Measurements from ENCODE around the gene NMRK1. TPM values are rescaled to one million over a fixed set of nuclear protein-coding genes. Genes with fewer than 3 reads are reported as not detected.

NMRK1 gene
- total and polyA plus RNA-seq, 2 donors (not counting 3 experiments of a cell fraction or from before 2014, with no cell fraction given): 24.3 to 32.6 TPM

- no peak overlapping the region for H3K9ac ChIP-seq (replicated peaks; ENCODE audit: extremely low read depth, insufficient read depth, low read length)
- no peak overlapping the region for H3K4me3 ChIP-seq (replicated peaks in 1 of 3; ENCODE audit: insufficient read depth in 1 of 3, low read depth in 1 of 3, low read length in 3 of 3)
- H3K4me1 ChIP-seq (ENCODE audit: control insufficient read depth, extremely low read depth, insufficient read depth, low read length): peaks cover 4% of the 10 kb centered on the region
- ChIA-PET CTCF (interaction anchor here (0.6 kb wide), 1 partner anchor 310 kb away, joined by 3 read pairs; no protein-coding TSS in a partner anchor), POLR2A (no interaction called here)
- no peaks in the 10 kb centered on the region for H3K9me3 ChIP-seq (replicated peaks; ENCODE audit: control insufficient read depth, insufficient read depth, low read length)
- intact Hi-C loops (cut with micrococcal nuclease): no loop called here
- H3K36me3 ChIP-seq (ENCODE audit: control insufficient read depth in 2 of 2, extremely low read depth in 1 of 2, insufficient read depth in 2 of 2, low read length in 2 of 2): peaks cover 0 to 14% of the 10 kb centered on the region in 2 experiments
- H2AFZ ChIP-seq (ENCODE audit: low read depth, low read length): no peak overlapping the region
- peak; percentile 54 for FAIRE-seq
- dilution Hi-C loops (cut with MboI; ENCODE audit: extremely low pct_ligation_motif_present, low sequenced_read_pairs): no loop called here
- H3K27me3 ChIP-seq (ENCODE audit: control insufficient read depth in 2 of 2, insufficient read depth in 2 of 2, low read length in 2 of 2): no peaks in the 10 kb centered on the region
- no peak overlapping the region for H3K27ac ChIP-seq (ENCODE audit: insufficient read depth, low read depth, low read length)
- H3K4me2 ChIP-seq (ENCODE audit: insufficient read depth, low read length): no peak overlapping the region
- H3K79me2 ChIP-seq (ENCODE audit: control insufficient read depth, insufficient read depth, low read length): peaks cover 9% of the 10 kb centered on the region
- H4K20me1 ChIP-seq (replicated peaks; ENCODE audit: control insufficient read depth, extremely low read depth, insufficient read depth, low read length): no peaks in the 10 kb centered on the region
- peak; percentile 40 for DNase-seq (ENCODE audit: low read depth, low spot score)
- H3K9me1 ChIP-seq (replicated peaks; ENCODE audit: control insufficient read depth, extremely low read depth, insufficient read depth, low read length): no peaks in the 10 kb centered on the region
- BruUV-seq (replicated peaks): no TSS peak
- no peak for TF ChIP-seq POLR2A (IDR thresholded peaks at IDR 0.05; ENCODE audit: low read depth, low read length)
- no peak for TF ChIP-seq CTCF (IDR thresholded peaks at IDR 0.05; ENCODE audit: extremely low read depth in 1 of 2, insufficient read depth in 1 of 2, low read depth in 1 of 2, low read length in 2 of 2)
- TF ChIP-seq POLR2AphosphoS5 (IDR thresholded peaks at IDR 0.05; ENCODE audit: insufficient read depth, low read depth, low read length): no peak
Measured at GRCh38 chr9:75084081-75084672, 3.8 kb downstream of the NMRK1 start.

- no peak overlapping the region for H3K27ac ChIP-seq (ENCODE audit: insufficient read depth, low read depth, low read length)
- FAIRE-seq (no peak), DNase-seq (ENCODE audit: low read depth, low spot score) (no peak)
- H3K9me3 ChIP-seq (replicated peaks; ENCODE audit: control insufficient read depth, insufficient read depth, low read length): no peaks in the 10 kb centered on the region
- H3K9me1 ChIP-seq (replicated peaks; ENCODE audit: control insufficient read depth, extremely low read depth, insufficient read depth, low read length): no peaks in the 10 kb centered on the region
- no TSS peak for BruUV-seq (replicated peaks)
- H3K4me2 ChIP-seq (ENCODE audit: insufficient read depth, low read length): no peak overlapping the region
- H3K4me3 ChIP-seq (replicated peaks in 1 of 3; ENCODE audit: insufficient read depth in 1 of 3, low read depth in 1 of 3, low read length in 3 of 3): no peak overlapping the region
- no peak overlapping the region for H2AFZ ChIP-seq (ENCODE audit: low read depth, low read length)
- H3K36me3 ChIP-seq (ENCODE audit: control insufficient read depth in 2 of 2, extremely low read depth in 1 of 2, insufficient read depth in 2 of 2, low read length in 2 of 2): peaks cover 0 to 14% of the 10 kb centered on the region in 2 experiments
- POLR2A ChIA-PET: no interaction called here
- peaks cover 3% of the 10 kb centered on the region for H3K79me2 ChIP-seq (ENCODE audit: control insufficient read depth, insufficient read depth, low read length)
- intact Hi-C loops (cut with micrococcal nuclease): no loop called here
- H3K27me3 ChIP-seq (ENCODE audit: control insufficient read depth in 2 of 2, insufficient read depth in 2 of 2, low read length in 2 of 2): no peaks in the 10 kb centered on the region
- no peak for TF ChIP-seq POLR2A (IDR thresholded peaks at IDR 0.05; ENCODE audit: low read depth, low read length)
- no peak for TF ChIP-seq MYC (IDR thresholded peaks at IDR 0.05; ENCODE audit: low read depth, low read length)
- no peak for TF ChIP-seq JUN (IDR thresholded peaks at IDR 0.05; ENCODE audit: borderline replicate concordance, insufficient read depth, insufficient read length, low read depth)
- no peak for TF ChIP-seq POLR2AphosphoS5 (IDR thresholded peaks at IDR 0.05; ENCODE audit: insufficient read depth, low read depth, low read length)
- no peak for TF ChIP-seq CTCF (IDR thresholded peaks at IDR 0.05; ENCODE audit: extremely low read depth in 1 of 2, insufficient read depth in 1 of 2, low read depth in 1 of 2, low read length in 2 of 2)
- no peak for TF ChIP-seq FOS (IDR thresholded peaks at IDR 0.05; ENCODE audit: borderline replicate concordance, insufficient read depth, low read length)
- TF ChIP-seq MAX (IDR thresholded peaks at IDR 0.05; ENCODE audit: insufficient read depth, insufficient read length): no peak
- CTCF ChIA-PET: interaction anchor here (0.6 kb wide), 1 partner anchor 310 kb away, joined by 3 read pairs; no protein-coding TSS in a partner anchor
- H3K4me1 ChIP-seq (ENCODE audit: control insufficient read depth, extremely low read depth, insufficient read depth, low read length): peaks cover 4% of the 10 kb centered on the region
- dilution Hi-C loops (cut with MboI; ENCODE audit: extremely low pct_ligation_motif_present, low sequenced_read_pairs): no loop called here
- no peak overlapping the region for H3K9ac ChIP-seq (replicated peaks; ENCODE audit: extremely low read depth, insufficient read depth, low read length)
- no peaks in the 10 kb centered on the region for H4K20me1 ChIP-seq (replicated peaks; ENCODE audit: control insufficient read depth, extremely low read depth, insufficient read depth, low read length)
Measured at GRCh38 chr9:75083188-75083970, 4.6 kb downstream of the NMRK1 start.

Data from endothelial cell of umbilical vein (primary cell).